Fibroblast of lung (primary cell): ENCODE measurements around the gene CARMIL3.
"Not testable (repeated sequence)": the region's sequence is repeated elsewhere in the genome, so short reads cannot be mapped to it uniquely, and the experiment has no call there.

ENCODE experiments used
- EZH2 ChIP-seq: IDR thresholded peaks from 2 replicates; pipeline ENCODE4 v1.5.1; 2012; ENCODE audit warnings: low read length, control low read depth, mild to moderate bottlenecking; ENCODE audit errors: missing control alignments
- TF ChIP-seq, protein P1 (sequence below), 2 donors: IDR thresholded peaks in 1 of 2; conservative IDR thresholded peaks in 1 of 2; 1 replicate in 1 of 2; 2 replicates in 1 of 2; pipeline ENCODE4 v1.5.1; 2011 to 2012; ENCODE audit warnings: low read length in 2 of 2, control low read depth in 1 of 2, inconsistent platforms in 1 of 2, low read depth in 1 of 2, mild to moderate bottlenecking in 1 of 2

DNA sequence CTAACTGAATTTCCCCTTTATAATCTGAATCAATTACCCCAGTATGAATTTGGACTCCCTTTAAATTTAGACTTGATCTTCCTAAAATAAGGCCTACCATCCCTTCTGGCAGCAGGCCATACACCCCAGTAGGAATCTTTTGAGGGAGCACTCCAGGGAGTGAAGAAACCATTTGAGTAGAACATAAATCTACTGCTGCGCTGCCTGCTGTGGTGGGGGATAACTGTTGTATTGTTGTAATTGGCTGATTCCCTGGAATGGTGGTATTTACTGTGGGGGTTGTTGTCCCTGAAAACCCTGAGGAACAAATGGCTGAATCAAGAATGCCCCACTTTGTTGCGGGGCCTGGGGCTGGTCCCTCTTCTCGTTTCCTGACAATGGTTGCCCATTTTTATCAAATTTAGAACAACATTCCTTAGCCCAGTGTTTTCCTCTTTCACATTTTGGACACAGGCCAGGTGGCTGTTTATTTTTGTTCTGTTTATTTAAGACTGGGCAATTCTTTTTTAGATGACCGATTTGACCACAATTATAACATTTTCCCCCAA, 39.0 kb upstream of the CARMIL3 start:
- TF ChIP-seq, protein P1, sequence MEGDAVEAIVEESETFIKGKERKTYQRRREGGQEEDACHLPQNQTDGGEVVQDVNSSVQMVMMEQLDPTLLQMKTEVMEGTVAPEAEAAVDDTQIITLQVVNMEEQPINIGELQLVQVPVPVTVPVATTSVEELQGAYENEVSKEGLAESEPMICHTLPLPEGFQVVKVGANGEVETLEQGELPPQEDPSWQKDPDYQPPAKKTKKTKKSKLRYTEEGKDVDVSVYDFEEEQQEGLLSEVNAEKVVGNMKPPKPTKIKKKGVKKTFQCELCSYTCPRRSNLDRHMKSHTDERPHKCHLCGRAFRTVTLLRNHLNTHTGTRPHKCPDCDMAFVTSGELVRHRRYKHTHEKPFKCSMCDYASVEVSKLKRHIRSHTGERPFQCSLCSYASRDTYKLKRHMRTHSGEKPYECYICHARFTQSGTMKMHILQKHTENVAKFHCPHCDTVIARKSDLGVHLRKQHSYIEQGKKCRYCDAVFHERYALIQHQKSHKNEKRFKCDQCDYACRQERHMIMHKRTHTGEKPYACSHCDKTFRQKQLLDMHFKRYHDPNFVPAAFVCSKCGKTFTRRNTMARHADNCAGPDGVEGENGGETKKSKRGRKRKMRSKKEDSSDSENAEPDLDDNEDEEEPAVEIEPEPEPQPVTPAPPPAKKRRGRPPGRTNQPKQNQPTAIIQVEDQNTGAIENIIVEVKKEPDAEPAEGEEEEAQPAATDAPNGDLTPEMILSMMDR (conservative IDR thresholded peaks at IDR 0.05 in 1 of 2, IDR thresholded peaks at IDR 0.05 in 1 of 2; ENCODE audit: low read depth in 1 of 2, low read length in 2 of 2) = not testable (repeated sequence)
- not testable (repeated sequence) for TF ChIP-seq EZH2
